GM18505 (cell line): Measurements from ENCODE around the gene SERINC5.

Experiments
- ATAC-seq: cut with Tn5 transposase; IDR thresholded peaks from one replicate; pipeline ENCODE4 v1.9.1; 2021; ENCODE audit not compliant: unreplicated experiment
- POLR2A ChIP-seq: IDR thresholded peaks from 4 replicates; pipeline ENCODE4 v1.6.1; 2011; ENCODE audit warnings: borderline replicate concordance; ENCODE audit not compliant: insufficient read depth, insufficient read length; ENCODE audit errors: extremely low read depth

Gene SERINC5

DNA sequence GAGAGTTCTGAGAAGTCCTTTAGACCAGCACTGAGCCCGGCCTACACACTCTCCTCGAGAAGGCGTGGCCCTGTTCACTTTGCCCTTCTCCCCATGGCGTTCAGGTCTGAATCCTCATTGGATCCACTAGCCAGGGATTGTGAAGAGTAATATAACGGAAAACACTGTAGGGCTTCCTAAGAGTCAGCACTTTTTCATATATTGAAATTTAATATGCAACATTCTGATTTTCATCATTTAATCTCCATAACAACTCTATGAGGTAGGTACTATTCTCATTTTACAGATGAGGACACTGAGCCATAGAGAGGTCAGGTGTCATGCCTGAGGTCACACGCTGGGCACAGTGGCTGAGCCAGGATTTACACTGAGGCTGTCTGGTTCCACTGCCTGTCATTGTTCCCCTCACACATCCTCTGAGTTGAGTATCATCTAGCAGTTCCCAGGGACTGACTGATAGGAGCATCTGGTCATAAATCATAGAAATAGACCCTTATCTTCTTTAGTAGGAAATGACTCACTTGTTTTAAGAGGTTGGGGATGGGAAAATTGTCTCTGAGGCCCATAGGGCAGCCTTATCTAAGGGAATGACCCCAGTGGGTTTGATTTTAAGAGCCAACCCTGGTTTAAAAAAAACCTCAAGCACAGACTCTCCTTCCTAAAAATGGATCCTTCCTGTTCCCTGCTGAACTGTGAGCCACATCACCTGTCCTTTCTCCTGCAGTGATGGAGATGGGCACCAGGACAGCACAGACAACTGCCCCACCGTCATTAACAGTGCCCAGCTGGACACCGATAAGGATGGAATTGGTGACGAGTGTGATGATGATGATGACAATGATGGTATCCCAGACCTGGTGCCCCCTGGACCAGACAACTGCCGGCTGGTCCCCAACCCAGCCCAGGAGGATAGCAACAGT, 179.5 kb downstream of the SERINC5 start:
- TF ChIP-seq POLR2A = no peak
- no peak for ATAC-seq

DNA sequence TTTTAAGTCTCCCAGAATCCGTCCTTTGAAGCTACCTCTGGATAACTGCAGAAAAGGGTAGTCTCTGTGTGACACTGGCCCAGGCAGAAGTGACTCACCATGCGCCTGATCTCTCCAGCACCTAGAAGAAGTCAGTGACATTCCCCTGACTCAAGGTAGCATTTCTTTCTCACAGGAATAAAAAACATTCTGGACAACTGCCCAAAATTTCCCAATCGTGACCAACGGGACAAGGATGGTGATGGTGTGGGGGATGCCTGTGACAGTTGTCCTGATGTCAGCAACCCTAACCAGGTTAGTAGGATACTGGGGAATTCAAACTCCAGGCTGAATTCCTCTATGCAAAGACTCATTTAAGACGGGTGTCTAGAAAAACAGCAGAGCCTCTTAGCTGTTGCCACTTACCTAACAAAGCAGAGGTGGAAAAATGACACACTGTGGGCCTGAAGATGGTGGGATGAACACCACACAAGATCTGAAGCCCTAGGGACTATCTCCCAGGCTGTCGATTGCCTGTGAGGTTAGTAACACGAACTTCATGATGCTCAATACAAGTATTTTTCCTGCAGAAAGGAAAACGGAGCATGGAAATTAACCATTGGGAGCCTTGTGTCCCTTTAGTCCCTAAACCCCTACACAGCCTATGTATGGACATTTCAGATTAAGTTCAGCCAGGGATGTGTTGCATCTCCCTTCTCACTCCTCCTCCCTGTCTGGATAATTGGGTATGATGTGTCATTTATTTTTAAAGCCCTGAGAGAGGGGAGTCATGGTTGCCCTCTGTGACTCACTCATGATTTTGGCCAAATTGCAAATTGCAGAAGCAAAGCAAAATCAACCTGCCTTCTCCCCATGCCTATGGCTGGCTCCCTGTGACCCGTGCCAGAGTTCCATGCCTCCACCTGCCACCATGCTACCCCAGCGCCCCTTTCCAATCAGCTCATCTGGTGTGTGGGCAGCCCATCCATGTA, 183.5 kb downstream of the SERINC5 start:
- ATAC-seq = no peak
- TF ChIP-seq POLR2A = no peak

DNA sequence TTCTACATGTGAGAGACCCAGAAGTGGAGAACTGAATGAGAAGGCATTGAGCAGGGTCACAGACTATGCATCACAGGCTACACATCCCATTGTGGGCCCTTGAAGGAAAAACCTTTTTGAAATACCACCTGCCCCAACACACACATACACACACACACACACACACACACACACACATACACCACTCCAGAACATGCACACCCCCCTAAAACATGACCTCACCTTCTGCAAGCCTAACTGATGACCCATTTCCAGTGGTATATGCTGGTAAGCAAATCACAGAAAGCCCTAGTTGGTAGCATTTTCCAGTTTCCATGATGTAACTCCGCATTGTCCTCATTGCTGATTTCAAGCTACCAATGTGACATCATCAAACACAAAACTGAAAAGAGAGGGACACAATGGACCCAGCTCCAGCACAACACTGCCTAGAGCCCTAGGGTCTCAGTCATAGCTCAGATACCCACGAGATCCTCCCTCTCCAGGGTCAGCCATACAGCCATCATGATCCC, 184.3 kb downstream of the SERINC5 start:
- TF ChIP-seq POLR2A = no peak
- no peak for ATAC-seq

DNA sequence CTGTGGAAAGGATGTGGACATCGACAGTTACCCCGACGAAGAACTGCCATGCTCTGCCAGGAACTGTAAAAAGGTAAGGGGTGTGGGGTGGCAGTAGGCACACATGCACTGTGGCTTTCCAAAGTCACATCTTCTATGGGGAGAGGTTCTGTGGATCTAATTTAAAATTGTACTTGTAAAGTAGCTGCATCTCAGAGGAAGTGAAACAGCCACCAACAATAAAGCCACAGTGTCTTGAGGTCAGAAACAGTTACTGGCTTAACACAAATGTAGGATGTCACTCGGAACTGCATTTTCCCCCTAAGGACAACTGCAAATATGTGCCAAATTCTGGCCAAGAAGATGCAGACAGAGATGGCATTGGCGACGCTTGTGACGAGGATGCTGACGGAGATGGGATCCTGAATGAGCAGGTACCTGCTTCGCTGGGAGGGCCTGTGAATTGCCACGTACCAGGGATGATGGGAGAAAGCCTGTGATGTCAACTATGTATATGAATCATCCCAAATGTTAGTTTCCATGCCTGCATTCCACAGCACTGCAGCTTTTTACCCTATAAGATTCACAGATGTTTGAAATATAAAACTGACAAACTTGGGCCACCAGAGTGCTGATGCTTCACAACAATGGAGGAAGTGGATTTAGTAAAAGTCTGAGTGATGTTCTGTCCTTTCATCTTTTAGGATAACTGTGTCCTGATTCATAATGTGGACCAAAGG, 185.4 kb downstream of the SERINC5 start:
- no peak for TF ChIP-seq POLR2A
- no peak for ATAC-seq

DNA sequence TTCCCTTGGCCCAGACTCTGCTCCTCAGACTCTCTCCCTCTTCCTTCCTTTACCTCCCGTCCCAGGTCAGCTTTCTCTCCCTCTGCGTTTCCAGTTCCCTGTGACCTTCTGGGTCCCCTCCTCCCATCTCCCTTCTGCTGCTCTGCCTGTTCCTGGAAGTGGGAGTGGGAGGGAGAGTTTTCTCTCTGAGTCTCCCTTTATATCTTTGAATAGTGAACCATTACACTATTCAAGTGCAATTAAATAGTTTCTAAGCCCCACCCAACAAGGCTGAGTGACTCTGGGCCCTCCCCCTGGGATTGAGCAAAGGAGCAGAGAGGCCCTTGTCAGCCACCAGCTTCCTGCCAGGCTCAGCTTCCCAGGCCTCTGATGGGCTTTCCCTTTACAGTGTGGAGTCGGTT, 185.9 kb downstream of the SERINC5 start:
- ATAC-seq = no peak
- TF ChIP-seq POLR2A = no peak

DNA sequence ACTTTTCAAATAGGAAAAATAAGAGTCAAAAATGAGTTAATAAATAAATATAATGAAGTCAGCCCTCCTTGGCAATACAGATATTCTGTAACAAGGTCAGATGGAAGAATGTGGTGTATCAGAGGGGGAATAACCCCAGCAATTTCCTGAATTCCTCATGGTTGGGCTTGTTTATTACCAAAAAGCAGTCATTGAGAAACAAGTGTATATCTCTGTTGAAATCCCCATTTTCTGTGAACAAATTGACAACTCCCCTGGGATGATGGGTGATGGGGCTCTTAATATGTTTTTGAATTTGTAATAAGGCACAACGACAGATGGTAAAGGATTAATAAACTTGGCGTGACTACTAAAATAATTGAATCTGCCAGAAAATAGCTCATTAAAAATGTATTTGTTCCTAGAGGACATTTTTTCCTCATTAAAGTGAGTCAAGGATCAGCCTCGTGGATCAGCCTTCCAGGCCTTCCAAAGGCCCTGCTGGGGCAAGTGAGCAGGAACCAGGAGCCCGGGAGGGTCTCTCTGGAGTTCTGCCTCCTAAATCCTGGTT, 186.5 kb downstream of the SERINC5 start:
- TF ChIP-seq POLR2A = no peak
- ATAC-seq = no peak

DNA sequence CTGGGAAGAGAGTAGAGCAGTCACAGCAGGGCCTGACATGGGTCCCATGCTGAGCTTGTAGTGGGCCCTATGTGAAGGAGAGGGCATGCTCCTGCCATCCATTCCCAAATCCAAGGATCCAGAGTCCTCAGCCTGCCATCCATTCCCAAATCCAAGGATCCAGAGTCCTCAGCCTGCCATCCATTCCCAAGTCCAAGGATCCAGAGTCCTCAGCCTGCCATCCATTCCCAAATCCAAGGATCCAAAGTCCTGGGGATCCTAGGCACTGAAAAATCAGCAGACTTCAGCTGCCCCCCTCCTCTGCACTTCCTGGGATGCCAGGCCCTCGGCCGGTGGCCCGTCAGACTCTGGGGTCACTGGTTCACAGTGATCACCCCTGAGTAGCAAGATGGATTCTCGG, 187.1 kb downstream of the SERINC5 start:
- ATAC-seq = no peak
- TF ChIP-seq POLR2A = no peak

DNA sequence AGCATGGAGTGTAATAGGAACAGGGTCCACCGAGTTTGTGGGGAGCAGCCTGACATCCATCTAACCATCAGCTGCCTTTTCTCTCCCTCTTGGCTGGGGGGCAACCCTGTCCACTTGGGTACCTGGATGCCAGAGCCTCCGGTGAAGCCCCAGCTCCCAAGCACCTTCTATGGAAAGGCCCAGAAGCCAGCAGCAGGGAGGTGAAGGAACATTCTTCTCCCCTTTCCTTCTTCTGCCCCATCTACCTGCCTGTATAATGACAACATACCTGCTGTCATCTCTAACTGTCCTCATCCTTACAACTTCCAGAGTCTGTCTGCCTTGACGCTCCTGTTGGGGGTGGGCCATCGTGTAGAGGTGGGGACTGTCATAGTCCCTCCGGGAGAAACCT, 187.6 kb downstream of the SERINC5 start:
- ATAC-seq = no peak
- no peak for TF ChIP-seq POLR2A

DNA sequence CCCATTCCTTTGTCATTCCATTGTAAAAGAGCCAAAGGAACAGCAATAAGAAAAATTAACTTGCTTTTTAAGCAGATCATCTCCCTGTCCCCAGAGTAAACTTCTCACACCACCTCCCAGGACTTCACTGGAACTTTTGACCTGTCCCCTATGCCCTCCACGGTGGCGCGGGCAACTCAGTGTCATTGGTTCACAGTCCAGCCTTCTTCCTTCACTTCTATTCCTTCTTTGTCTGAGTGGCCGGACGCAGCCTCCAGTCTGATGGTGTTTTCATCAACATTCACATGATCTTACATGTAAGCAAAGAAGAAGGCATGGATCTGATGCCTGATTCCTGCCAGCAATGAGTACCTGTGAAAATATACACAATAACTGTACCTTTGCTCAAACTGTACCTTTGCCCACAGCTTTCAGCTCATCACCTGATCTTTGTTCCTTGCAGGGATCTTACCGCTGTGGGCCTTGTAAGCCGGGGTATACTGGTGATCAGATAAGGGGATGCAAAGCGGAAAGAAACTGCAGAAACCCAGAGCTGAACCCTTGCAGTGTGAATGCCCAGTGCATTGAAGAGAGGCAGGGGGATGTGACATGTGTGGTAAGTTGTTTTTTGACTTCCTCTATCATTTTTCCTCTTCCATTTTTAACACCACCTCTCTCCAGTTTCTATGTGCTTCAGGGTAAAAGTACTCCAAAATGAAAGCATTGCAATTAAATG, 188.2 kb downstream of the SERINC5 start:
- TF ChIP-seq POLR2A = no peak
- ATAC-seq = no peak

DNA sequence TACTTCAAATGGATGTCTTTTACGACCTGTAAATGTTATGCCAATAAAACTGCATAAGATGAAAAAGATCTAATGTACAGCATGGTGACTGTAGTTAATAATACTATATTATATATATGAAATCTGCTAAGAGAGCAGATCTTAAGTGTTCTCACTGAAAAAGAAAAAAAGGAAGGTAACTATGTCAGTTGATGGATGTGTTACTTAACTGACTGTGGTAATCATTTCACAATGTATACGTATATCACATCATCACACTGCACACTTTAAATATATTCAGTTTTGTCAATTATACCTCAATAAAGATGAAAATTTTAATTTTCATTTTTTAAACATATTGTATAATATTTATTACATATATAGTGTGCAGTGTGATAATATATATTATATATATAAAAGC, 188.8 kb downstream of the SERINC5 start:
- no peak for TF ChIP-seq POLR2A
- ATAC-seq = no peak

DNA sequence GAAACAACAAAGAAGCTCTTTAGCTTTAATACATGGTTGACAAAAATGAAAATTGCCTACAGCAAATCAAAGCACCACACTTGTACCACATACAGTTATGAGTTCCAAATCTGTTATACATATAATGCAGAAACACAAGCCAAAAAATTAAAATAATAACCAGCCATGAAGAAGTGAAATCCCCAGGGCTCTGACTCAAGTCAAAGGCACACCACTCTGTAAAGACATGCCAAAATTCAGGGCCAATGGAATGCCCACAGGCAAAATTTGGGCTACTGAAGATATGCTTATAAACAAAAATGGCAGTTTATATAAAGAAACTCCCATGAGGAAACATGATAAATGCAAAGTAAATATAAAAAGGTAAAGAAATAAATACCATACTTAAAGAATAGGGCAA, 191.7 kb downstream of the SERINC5 start:
- TF ChIP-seq POLR2A = no peak
- no peak for ATAC-seq
